Amygdala (tissue), 56 donors: ENCODE results near the gene ASB16.
A peak's percentile ranks its signal among the peaks of the same experiment; 100 is the strongest.

Experiments
- DNase-seq, 56 donors: peaks; one replicate each; lab custom pipeline; 2025; lab: John Stamatoyannopoulos, UW

Gene ASB16

DNA sequence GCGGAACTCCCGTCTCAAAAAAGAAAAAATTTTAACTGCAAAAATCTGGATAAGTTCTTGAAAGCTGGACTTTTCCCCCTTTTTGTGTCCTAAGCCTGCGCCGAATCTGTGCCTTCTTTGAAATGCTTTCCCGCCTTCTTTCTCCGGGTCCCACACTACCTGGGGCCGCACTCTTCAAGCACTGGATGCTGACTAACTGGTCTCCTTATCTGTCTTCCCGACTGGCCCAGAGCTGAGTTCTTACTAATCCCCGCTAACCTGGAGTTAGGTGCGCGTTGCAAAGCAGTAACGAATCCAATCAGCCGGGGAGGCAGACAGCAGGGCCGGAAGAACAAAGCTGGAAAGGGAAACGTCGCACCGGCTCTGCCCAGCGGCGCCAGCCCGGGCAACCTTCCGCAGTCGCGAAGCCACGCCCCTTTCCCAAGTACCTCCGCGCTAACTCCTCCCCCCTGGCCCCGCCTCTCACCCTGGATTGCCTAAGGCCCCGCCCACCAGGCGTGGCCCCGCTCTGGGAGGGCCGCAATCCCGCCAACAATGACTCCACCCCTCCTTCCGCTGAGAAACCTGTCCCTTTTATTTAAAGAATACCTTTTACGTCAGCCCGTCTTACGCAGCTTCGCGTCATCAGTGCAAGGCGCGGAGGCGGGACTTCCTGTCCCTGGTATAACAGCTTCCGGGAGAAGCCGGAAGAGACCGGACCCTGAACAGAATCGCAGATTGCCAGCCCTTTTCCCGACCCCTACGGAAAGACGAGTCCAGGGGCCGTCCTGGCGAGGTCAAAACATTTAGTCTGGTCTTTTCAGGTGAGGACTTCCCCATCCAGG, 16.0 kb downstream of the ASB16 start, which contains the start of gene TMUB2:
TMUB2 (plus strand) TSS at position 666 of the 824 bp plus-strand sequence. CDS start 737 bp downstream, outside the sequence.
- peak; percentile 43 to 99 (median 98) for DNase-seq

GRCh38 chr17:44187131-44187899, 16.8 kb downstream of the ASB16 start:
- DNase-seq = peak in 5 of 56 donors; percentile 79 to 91 (median 86)

GRCh38 chr17:44188576-44189403, 18.3 kb downstream of the ASB16 start:
- no peak for DNase-seq

- DNase-seq = no peak
These were observed 20.0 kb downstream of the ASB16 start for GRCh38 chr17:44190481-44190880.

DNA sequence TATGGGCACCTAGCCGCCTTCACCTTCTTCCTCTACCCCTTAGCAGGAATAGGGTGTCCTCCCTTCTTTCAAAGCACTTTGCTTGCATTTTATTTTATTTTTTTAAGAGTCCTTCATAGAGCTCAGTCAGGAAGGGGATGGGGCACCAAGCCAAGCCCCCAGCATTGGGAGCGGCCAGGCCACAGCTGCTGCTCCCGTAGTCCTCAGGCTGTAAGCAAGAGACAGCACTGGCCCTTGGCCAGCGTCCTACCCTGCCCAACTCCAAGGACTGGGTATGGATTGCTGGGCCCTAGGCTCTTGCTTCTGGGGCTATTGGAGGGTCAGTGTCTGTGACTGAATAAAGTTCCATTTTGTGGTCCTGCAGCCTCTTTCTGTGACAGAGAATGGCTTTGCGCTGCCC, 20.9 kb downstream of the ASB16 start:
- no peak for DNase-seq

DNA sequence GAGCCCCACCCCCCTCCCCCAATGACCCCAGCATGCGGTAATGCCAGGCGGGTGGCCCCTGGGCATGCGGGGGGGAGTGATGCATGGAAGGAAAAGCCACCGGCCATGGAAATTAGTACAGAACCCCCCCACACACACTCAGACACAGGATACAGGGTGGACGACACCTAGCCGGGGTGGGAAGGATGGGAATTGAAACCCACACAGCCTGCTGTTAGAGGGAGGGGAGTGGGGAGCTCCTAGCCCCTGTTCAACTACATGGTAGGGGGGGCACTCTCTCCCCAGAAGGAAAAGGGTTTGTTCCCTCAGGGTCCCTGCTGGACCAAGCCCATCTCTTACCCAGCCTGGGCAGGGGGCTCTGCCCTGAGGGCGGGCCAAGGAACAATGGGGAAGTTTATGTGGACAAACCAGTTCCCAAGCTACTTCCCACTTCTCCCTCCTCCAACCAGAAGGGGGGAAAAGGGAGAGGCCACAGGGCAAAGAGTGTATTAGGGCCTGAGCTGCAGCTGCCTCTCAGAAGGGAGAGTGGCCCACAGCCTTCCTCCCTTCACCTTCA, 21.5 kb downstream of the ASB16 start:
- no peak for DNase-seq

DNA sequence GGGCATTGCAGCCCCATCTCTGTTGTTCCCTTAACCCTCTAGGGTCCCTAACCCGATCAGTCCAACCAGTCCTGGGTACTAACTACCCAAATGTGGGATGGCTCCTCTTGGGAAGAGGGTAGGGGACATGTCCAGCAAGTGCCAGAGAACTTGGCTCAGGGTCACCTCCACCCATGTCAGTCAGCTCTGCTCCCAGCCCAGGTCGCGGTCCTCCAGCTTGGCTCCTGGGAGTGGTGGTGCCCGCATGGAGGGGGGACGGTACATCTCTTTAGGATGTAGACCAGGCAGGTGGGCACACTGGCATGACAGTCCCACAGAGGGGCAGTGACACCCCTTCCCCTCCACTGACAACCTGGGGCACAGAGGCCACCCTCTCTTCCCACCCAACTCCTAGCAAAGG, 22.2 kb downstream of the ASB16 start:
- DNase-seq = no peak

DNA sequence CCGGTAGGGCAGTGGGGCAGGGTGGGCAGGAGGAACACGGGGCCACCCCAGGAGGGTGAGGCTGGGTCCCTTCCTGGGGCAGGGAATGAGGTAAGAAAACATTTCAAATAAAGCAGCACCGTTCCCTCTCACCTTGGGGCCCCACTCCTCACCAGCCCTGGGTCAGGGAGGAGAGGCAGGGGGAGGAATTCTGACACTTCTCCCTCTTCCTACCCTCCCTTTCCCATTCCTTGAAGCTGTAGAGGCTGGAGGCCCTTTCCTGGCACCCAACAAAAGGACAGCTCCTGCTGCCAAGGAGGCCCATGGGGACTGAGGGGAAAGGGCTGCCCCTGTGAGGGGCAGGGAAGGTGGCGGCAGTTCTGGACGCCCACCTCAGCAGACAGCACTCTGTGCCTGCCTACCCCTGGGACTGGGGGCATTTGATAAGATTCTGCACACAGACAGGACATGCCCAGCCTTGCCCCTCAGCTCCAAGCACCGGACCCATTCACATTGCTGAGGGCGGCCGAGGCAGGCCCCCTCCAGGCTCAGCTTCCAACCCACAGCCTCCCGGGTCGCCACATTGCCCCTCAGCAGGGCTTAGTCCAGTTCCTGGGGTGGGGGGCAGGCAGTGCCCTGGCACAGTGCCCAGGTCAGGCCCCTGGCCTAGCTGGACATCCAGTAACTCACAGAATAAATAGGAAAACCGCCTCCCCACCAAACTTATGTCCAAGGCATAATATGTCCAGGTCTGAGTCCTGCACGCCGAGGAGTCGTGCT, 23.0 kb downstream of the ASB16 start:
- DNase-seq = no peak

GRCh38 chr17:44197107-44197506, 26.6 kb downstream of the ASB16 start:
- no peak for DNase-seq

- DNase-seq = peak in 8 of 56 donors; percentile 10 to 45 (median 26)
These were observed 27.6 kb downstream of the ASB16 start for GRCh38 chr17:44197980-44198720.

DNA sequence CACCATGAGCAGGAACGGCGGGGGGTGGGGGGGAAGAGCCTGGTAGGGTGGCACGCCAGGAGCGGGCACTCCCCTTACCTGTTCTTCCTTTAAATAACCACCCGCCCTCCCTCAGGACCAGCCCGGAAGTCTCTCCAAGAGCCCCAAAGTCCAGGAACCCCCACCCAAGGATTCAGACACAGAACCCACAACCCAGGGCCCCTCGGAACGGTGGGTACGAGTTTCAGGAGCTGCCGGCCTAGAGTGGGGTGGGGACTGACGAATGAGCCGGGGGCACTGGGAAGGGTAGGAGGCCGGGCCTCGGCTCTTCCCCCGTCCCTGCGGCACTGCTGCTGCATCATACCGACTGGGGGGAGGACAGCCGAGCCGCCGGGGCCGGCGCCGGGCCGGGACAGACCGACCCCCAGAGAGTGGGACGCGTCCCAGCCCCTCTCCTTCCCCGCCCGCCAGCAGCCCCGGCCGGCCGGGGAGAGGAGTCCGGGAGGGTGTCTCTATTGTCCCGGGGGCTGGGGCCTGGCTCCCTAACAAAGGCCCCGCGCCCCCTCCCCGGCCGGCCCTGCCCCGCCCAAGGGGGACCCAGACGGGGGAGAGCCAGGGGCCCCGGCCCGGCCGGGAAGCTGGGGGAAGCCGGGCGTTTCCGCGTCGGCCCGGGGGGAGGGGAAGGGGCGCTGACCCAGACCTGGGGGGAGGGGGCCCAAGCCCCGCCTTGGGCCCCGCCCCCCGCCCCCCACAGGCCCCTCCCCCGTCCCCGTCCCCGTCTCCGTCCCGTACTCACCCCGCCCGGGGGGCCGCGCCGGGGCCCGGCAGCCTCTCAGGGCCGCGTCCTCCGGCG, 28.4 kb downstream of the ASB16 start:
- peak in 29 of 56 donors; percentile 21 to 65 (median 46) for DNase-seq

DNA sequence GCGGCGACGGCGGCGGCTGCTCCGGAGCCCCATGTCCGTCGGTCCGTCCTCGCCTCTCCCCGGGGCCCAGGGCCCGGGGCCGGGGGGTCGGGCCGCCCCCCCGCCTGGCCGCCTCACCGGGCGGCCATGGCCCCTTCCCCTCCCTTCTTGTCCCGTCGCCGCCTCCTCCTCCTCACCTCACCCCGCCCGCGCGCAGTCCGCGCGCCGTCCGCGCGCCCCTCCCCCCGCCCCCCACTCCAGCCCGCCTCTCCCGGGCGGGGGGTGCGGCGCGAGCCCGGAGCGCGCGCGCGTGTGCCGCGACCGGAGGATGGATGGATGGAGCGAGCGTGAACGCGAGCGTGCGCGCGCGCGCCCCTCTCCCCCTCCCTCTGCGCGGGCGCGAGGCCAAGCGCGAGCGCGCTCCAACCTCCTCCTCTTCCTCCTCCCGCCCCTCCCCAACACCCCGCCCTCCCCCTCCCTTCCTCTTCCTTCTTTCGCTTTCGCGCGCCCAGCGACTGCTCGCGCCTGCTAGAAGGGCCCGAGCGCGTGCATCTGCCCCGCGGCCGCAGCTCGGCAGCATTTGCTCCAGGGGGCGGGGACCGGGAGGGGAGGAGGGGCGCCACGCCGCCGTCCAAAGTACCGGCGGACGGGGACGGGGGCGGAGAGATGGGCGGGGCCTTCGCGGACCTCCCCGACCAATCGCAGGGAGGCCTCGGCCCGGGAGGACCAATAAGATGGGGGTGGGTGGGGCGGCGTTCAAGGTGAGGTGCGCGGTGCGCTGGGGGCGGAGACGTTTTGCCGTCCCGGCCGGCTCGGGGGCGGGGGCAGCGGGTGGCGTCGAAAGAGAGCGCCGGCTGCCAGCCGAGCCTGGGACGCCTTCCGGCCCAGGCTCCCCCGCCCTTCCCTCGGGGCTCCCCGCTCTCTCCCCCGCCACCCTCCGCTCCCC, 29.3 kb downstream of the ASB16 start, which contains the start of gene ATXN7L3:
ATXN7L3 (minus strand) TSS at position 332 of the 925 bp plus-strand sequence. CDS start 1,814 bp downstream, outside the sequence.
- peak; percentile 70 to 98 (median 94) for DNase-seq

DNA sequence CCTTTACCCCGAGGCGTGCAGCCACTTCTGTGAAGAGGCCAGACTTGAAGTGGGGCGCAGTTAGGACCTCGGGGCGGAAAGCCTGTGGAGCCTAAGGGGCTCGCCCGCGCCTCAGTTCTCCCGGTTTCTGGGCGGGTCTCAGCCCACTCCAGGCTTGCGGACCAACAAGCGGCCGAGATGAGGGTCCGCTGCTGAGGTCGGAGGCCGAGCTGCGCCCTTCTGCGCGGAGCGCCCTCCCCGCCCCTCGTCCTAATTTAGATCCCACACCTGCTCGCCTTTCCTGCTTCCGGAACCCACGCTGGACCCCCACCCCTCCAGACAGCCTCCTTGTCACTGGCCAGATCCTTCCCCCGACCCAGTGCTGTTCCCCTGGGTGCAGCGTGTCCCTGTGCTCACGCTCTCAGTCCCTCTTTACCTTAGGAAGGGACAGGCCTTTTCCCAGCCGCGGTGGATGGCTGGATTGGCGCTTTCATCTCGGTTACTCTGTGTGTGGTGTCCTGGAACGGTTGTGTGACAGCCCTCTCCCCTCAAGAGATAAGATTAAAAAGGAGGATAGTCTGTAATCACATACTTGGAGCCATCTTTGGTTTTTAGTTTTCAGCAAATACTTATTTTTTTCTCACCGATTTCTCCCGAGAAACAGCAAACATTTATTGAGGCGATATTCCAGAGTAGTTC, 30.1 kb downstream of the ASB16 start:
- DNase-seq = peak in 2 of 56 donors; percentile 28 to 59

DNA sequence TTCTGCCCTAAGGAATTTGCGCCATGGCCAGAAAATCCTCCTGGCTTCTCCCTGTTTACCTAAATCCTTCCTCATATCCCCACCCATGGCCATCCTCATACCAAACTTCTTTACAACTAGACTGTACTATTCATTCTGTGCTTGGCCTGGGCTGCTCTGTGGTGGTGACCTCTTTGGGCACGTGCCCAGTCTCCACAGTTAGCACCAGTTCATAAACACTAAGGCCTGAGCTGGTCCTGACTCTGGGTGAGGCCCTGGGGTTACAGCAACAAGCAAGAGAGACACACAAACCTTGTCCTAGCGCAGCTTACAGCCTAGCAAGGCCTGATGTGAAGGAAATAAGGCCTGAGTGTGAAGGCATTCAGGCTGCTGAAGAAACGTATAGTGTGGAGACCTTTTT, 32.3 kb downstream of the ASB16 start:
- DNase-seq = no peak

GRCh38 chr17:44203731-44204440, 33.4 kb downstream of the ASB16 start:
- DNase-seq = peak in 5 of 56 donors; percentile 2 to 35 (median 8)
